Gastroesophageal sphincter (tissue), 4 donors: Measurements from ENCODE around the gene GLB1L2. TPM values are rescaled to one million over a fixed set of nuclear protein-coding genes. Genes with fewer than 3 reads are reported as not detected.

Experiments used
- ATAC-seq: fragments of 150-250 bp; one replicate; pipeline ENCODE4 v1.9.1; 2016; ENCODE audit warnings: mild to moderate bottlenecking, moderate library complexity
- H3K27ac ChIP-seq, 4 donors: fragments of 200-600 bp; sonication (generic) in 3 of 4; 1 replicate in 3 of 4; 2 replicates in 1 of 4; pipeline ENCODE4 v1.5.1; 2016 to 2019
- H3K27me3 ChIP-seq: fragments of 200-600 bp; sonication (generic); one replicate; pipeline ENCODE4 v1.5.1; 2019
- H3K36me3 ChIP-seq, 2 donors: fragments of 200-600 bp; sonication (generic); one replicate each; pipeline ENCODE4 v1.5.1; 2019; ENCODE audit warnings: control low read depth in 1 of 2
- H3K4me1 ChIP-seq, 3 donors: fragments of 200-600 bp; sonication (generic); 1 replicate in 2 of 3; 2 replicates in 1 of 3; pipeline ENCODE4 v1.5.1; 2016 to 2019; ENCODE audit warnings: control low read depth in 2 of 3
- H3K4me3 ChIP-seq, 2 donors: fragments of 200-600 bp; sonication (generic); one replicate each; pipeline ENCODE4 v1.5.1; 2019; ENCODE audit warnings: mild to moderate bottlenecking in 1 of 2, moderate library complexity in 1 of 2
- H3K9me3 ChIP-seq, 3 donors: fragments of 200-600 bp; sonication (generic); one replicate each; pipeline ENCODE4 v1.5.1; 2017 to 2019; ENCODE audit warnings: control low read depth in 2 of 3
- EP300 ChIP-seq: sonication (generic); formaldehyde crosslinking; IDR thresholded peaks from one replicate; pipeline ENCODE4 v1.6.1; 2017; ENCODE audit warnings: antibody characterized with exemption, mild to moderate bottlenecking
- POLR2A ChIP-seq, 2 donors: fragments of 450-650 bp; IDR thresholded peaks; one replicate each; pipeline ENCODE4 v1.6.1; 2017; ENCODE audit warnings: antibody characterized with exemption in 2 of 2, mild to moderate bottlenecking in 2 of 2, moderate library complexity in 1 of 2
- POLR2AphosphoS5 ChIP-seq: sonication (generic); formaldehyde crosslinking; IDR thresholded peaks from one replicate; pipeline ENCODE4 v1.6.1; 2017; ENCODE audit warnings: antibody characterized with exemption
- WGBS, 2 donors: methylation state at CpG; one replicate each; pipeline ENCODE4 v1.1.5; 2018; ENCODE audit warnings: low coverage in 1 of 2; 5-methylcytosine and 5-hydroxymethylcytosine counted together
- total RNA-seq, 4 donors: library from RNA; depleted of rRNA; stranded (reverse); fragments of >200 nt; gene quantifications; one replicate each; pipeline ENCODE4 v1.1.0, GENCODE V29; 2016
- TF ChIP-seq, protein P1 (sequence below), 4 experiments: fragments of 200-600 bp in 2 of 4; fragments of 450-650 bp in 2 of 4; sonication (generic) in 1 of 4; IDR thresholded peaks; one replicate each; pipeline ENCODE4 v1.5.1; 2017 to 2019; ENCODE audit warnings: antibody characterized with exemption in 4 of 4, mild to moderate bottlenecking in 2 of 4, moderate library complexity in 2 of 4

Gene GLB1L2
- total RNA-seq, 4 donors from 2014 or later = 3.8 to 9.7 (median 8.6) TPM

DNA sequence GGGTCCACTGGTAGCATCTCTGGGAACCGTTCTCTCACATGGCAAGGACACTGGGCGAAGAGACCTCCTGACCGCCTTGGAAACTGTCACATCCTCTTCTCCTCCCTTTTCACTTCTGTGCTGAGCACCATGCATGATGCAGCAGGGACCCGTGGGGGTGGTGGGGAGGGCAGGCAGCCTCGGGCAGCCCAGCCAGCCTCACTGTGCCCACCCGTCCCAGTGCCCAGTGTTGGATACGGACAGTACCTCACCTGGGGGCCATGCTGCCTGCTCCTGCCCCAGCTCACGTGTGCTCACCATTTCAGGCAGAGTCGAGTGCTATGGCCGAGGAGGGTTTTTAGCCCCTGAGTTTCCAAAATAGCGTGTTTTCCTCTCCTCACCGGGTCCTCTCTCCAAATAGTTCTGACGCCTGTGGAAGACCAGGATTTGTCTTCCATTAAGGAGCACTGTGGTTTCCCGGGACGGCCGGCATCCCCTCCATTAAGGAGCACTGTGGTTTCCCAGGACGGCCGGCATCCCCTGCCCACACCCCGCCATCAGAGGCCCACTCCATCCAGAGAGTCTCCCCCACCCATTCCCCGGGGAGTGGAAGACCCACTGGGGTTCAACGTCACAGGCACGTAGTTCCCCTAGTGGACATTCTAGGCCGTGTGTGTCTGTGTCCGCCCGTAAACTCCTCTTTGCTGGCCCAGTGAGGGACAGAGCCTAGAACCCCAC, 57.8 kb downstream of the GLB1L2 start:
- no peaks in the 10 kb centered on the region for H3K36me3 ChIP-seq
- TF ChIP-seq POLR2A (IDR thresholded peaks at IDR 0.05) = no peak
- no peak for TF ChIP-seq POLR2AphosphoS5
- TF ChIP-seq, protein P1, sequence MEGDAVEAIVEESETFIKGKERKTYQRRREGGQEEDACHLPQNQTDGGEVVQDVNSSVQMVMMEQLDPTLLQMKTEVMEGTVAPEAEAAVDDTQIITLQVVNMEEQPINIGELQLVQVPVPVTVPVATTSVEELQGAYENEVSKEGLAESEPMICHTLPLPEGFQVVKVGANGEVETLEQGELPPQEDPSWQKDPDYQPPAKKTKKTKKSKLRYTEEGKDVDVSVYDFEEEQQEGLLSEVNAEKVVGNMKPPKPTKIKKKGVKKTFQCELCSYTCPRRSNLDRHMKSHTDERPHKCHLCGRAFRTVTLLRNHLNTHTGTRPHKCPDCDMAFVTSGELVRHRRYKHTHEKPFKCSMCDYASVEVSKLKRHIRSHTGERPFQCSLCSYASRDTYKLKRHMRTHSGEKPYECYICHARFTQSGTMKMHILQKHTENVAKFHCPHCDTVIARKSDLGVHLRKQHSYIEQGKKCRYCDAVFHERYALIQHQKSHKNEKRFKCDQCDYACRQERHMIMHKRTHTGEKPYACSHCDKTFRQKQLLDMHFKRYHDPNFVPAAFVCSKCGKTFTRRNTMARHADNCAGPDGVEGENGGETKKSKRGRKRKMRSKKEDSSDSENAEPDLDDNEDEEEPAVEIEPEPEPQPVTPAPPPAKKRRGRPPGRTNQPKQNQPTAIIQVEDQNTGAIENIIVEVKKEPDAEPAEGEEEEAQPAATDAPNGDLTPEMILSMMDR (IDR thresholded peaks at IDR 0.05) = no peak
- TF ChIP-seq EP300 = no peak
- H3K4me3 ChIP-seq = no peak overlapping the region
- H3K9me3 ChIP-seq = no peaks in the 10 kb centered on the region
- H3K27ac ChIP-seq = no peak overlapping the region
- no peaks in the 10 kb centered on the region for H3K4me1 ChIP-seq
- H3K27me3 ChIP-seq = peaks cover 67% of the 10 kb centered on the region
- ATAC-seq = no peak
- WGBS, 2 donors = 85 to 86% methylated on average over 7 to 11 of the region's 25 CpGs

DNA sequence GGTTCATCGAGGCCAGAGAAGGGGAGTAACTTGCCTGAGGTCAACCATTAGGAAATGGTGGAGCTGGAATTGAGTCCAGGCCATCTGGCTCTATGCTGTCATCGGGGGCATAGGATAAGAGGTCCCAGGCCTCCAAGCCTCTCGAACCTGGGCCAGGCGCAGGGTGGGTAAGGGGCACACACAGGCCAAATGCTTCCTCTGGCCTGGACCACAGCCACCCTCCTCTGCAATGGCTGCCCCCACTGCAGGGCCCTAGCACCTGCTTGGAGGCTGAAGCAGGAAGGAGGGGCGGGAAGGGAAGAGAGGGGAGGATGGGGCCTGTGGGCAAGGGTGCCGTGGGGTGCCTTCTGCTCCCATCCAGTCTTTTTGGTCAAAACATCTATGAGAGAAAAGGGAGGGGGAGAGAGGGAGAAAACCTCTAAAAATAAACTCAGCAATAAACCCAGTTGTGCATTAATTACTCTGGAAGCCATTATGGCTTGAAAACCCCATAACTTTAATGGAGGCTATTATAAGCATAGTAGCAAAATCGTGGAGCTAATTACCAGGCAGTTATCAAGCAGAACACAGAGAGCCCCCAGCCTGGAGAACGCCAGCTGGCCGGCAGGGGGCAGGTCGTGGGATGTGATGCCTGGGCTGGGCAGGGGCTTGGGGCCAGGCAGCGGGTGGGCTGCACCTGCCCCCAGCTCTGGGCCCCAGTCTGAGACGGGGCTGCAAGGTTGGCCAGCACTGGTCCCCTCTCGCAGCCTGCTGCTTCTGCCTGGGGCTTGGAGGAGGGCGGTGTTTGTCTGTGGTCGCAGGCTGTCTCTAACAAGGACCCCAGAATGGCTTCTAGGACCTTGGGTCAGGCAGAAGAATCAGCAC, 59.1 kb downstream of the GLB1L2 start:
- peaks cover 57% of the 10 kb centered on the region for H3K27me3 ChIP-seq
- WGBS, 2 donors = 20 to 85% methylated on average over 1 to 5 of the region's 15 CpGs
- no peaks in the 10 kb centered on the region for H3K36me3 ChIP-seq
- no peak overlapping the region for H3K27ac ChIP-seq
- no peaks in the 10 kb centered on the region for H3K4me1 ChIP-seq
- no peaks in the 10 kb centered on the region for H3K9me3 ChIP-seq
- TF ChIP-seq POLR2A (IDR thresholded peaks at IDR 0.05) (no peak), EP300 (no peak), POLR2AphosphoS5 (no peak)
- TF ChIP-seq, protein P1 (IDR thresholded peaks at IDR 0.05) = no peak
- no peak overlapping the region for H3K4me3 ChIP-seq
- ATAC-seq = no peak

DNA sequence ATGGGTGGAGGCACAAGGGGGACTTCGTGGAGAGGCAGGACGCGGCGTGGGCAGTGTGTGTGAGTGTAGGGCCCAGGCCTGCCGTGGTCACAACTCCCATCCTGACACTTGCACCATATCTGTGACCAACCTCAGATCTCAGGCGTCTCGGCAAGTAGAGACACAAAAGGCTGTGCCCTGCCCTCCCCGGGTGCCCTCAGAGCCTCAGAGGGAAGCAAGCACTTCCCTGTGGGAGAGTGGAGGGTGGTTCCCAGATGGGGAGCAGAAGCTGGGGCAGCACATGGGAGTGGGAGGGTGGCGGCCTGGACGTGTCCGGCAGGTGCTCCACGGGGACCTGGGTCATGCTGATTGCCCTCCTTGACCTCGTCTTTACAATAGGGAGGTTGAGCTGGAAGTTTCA, 59.9 kb downstream of the GLB1L2 start:
- no peaks in the 10 kb centered on the region for H3K36me3 ChIP-seq
- H3K9me3 ChIP-seq = no peaks in the 10 kb centered on the region
- H3K27me3 ChIP-seq = peaks cover 51% of the 10 kb centered on the region
- 72% methylated on average over 6 of the region's 13 CpGs; no CpG with 5 or more reads in 1 of the 2 donors for WGBS, 2 donors
- TF ChIP-seq, protein P1 (IDR thresholded peaks at IDR 0.05) = no peak
- TF ChIP-seq POLR2A (IDR thresholded peaks at IDR 0.05) (no peak), POLR2AphosphoS5 (no peak), EP300 (no peak)
- H3K4me1 ChIP-seq = no peaks in the 10 kb centered on the region
- no peak overlapping the region for H3K4me3 ChIP-seq
- ATAC-seq = no peak
- H3K27ac ChIP-seq = no peak overlapping the region

DNA sequence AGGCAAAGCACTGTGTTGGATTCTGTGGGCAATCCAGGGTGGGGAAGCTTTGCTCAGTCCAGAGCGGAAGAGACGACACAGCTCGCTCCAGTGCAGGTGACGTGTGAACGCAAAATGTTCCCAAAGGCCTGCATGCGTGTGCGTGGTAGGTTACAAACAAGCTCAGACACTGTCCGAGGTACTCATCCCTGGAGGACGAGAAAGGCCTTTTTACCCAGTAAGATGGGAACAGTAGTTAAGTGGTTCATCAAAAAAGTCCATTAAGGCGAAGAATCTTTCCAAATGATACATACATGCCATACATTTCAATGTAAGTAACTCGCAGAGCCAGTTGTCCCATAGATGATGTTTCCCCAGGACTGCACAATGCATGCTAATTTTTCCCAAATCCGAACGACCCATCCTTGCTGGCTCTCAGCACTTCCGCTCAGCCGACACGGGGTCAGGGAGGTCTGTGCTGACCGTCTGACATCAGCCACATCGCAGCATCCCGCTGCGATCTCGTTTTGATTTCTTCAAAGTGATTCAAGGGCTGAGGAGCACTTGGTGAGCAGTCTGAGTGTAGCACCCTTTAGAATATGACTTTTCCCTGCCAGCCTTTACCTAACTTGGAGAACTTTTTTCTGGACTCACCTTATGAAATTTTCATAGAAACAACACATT, 61.3 kb downstream of the GLB1L2 start:
- no peaks in the 10 kb centered on the region for H3K36me3 ChIP-seq
- H3K4me1 ChIP-seq = no peaks in the 10 kb centered on the region
- peaks cover 49% of the 10 kb centered on the region for H3K27me3 ChIP-seq
- H3K4me3 ChIP-seq = no peak overlapping the region
- H3K9me3 ChIP-seq = no peaks in the 10 kb centered on the region
- TF ChIP-seq POLR2A (IDR thresholded peaks at IDR 0.05) = no peak
- TF ChIP-seq, protein P1 (IDR thresholded peaks at IDR 0.05) = no peak
- no peak overlapping the region for H3K27ac ChIP-seq
- 78 to 83% methylated on average over 11 to 19 of the region's 21 CpGs for WGBS, 2 donors
- ATAC-seq = no peak
